22Rv1 (cell line): Measurements from ENCODE around the gene THBD.

Source experiments
- ZFX ChIP-seq: fragments of 450-650 bp; IDR thresholded peaks from 2 replicates; pipeline ENCODE4 v1.6.1; 2017; ENCODE audit warnings: antibody characterized with exemption, borderline replicate concordance
- TF ChIP-seq, protein P1 (sequence below): fragments of 450-650 bp; IDR thresholded peaks from 2 replicates; pipeline ENCODE4 v1.5.1; 2017; ENCODE audit warnings: mild to moderate bottlenecking

GRCh38 chr20:23068283-23068682, 18.8 kb upstream of the THBD start:
- TF ChIP-seq, protein P1, sequence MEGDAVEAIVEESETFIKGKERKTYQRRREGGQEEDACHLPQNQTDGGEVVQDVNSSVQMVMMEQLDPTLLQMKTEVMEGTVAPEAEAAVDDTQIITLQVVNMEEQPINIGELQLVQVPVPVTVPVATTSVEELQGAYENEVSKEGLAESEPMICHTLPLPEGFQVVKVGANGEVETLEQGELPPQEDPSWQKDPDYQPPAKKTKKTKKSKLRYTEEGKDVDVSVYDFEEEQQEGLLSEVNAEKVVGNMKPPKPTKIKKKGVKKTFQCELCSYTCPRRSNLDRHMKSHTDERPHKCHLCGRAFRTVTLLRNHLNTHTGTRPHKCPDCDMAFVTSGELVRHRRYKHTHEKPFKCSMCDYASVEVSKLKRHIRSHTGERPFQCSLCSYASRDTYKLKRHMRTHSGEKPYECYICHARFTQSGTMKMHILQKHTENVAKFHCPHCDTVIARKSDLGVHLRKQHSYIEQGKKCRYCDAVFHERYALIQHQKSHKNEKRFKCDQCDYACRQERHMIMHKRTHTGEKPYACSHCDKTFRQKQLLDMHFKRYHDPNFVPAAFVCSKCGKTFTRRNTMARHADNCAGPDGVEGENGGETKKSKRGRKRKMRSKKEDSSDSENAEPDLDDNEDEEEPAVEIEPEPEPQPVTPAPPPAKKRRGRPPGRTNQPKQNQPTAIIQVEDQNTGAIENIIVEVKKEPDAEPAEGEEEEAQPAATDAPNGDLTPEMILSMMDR: no peak
- TF ChIP-seq ZFX: no peak
